Kidney epithelial cell (primary cell): ENCODE data around the gene ADRA2C. TPM values are rescaled to one million over a fixed set of nuclear protein-coding genes. Genes with fewer than 3 reads are reported as not detected.

Experiments
- DNase-seq: peaks from one replicate; pipeline ENCODE4 v3.0.0-alpha.2; 2010; ENCODE audit warnings: low read depth
- H3K27me3 ChIP-seq: 2 replicates; pipeline ENCODE4 v1.6.0; 2011; ENCODE audit warnings: low read length; ENCODE audit not compliant: control insufficient read depth, insufficient read depth
- H3K36me3 ChIP-seq: 2 replicates; pipeline ENCODE4 v1.5.1; 2011; ENCODE audit warnings: low read length; ENCODE audit not compliant: control insufficient read depth, insufficient read depth
- H3K4me3 ChIP-seq: 2 replicates; pipeline ENCODE4 v1.5.1; 2011; ENCODE audit warnings: low read depth, mild to moderate bottlenecking, control low read depth, low read length
- CTCF ChIP-seq: IDR thresholded peaks from 2 replicates; pipeline ENCODE4 v1.5.1; 2011; ENCODE audit warnings: mild to moderate bottlenecking, moderate library complexity, low read length, control low read depth, inconsistent platforms; ENCODE audit not compliant: insufficient read depth, poor library complexity, severe bottlenecking
- total RNA-seq: library from RNA; depleted of rRNA; stranded (reverse); fragments of >200 nt; gene quantifications from 2 replicates; pipeline ENCODE4 v1.2.3, GENCODE V29; 2015

ADRA2C gene
- total RNA-seq, 1 donor from 2014 or later: 1.0 TPM

DNA sequence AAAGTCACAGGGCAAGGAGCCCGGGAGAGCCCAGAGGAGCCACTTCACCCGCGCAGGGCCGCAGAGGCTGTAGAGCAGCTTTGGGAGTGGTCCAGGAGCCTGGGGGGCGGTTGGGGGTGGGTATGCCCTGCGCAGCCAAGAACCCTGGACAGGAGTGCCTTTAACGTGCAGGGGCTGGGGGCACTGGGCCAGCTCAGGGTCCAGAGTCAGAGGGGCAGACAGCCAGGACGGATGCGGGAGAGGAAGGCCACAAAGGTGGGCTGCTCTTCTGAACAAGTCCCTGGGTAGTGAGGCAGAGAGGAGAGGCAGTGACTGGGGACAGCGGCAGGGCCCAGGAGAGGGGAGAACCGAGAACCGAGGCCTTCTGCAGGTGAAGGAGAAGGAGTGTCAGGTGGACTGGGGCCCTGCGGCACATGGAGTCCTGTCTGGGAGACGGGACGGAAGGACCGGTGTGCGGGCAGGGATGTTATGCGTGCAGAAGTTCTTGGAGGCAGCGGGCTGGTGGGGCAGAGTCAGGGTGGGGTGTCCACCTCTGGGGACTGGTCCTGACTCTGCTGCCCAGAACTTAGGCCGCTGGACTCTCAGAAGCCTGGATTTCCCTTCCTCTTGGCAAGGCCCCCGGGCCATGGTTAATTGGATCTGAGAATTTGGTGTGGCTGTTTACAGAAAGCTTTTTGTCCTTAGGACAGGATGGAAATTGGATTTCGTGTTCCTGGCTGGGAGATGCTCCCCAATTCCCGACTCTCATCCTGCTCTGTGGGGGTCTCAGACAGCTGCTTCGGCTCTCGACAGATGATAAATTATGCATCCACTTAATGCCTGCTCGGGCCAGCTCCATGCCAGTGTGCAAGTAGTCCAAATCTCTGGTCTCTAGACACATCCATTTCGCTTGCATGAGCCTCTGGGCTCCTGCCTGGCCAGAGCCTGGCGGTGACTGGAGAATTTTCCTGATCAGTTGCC lies 31.9 kb downstream of the ADRA2C start:
- H3K27me3 ChIP-seq: peaks cover 6% of the 10 kb centered on the region
- no peak for DNase-seq
- H3K36me3 ChIP-seq: no peaks in the 10 kb centered on the region
- TF ChIP-seq CTCF: no peak
- no peak overlapping the region for H3K4me3 ChIP-seq

DNA sequence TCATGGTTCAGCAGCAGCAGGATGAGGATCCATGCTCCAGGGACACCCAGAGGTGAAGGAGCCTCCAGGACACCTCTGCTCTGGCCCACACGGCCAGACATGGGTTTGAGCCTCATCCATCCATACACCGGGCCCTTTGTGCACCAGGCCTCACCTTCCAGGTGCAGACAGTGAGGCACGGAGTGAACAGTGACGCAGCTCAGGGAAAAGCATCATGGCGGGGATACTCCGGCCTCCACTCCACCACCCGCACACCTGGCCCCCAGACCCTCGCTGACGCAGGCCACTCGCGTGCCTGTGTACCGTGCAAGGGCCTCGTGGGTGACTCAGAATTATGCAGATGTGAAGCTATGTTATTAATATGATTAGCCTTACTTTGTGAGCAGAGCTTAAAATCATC lies 33.3 kb downstream of the ADRA2C start:
- TF ChIP-seq CTCF: no peak
- Histone ChIP-seq H3K4me3 (no peak overlapping the region), H3K27me3 (peaks cover 6% of the 10 kb centered on the region), H3K36me3 (no peaks in the 10 kb centered on the region)
- DNase-seq: no peak

GRCh38 chr4:3800351-3800750 lies 34.2 kb downstream of the ADRA2C start:
- Histone ChIP-seq H3K4me3 (no peak overlapping the region), H3K27me3 (peaks cover 6% of the 10 kb centered on the region), H3K36me3 (no peaks in the 10 kb centered on the region)
- no peak for TF ChIP-seq CTCF
- no peak for DNase-seq

- Histone ChIP-seq H3K4me3 (no peak overlapping the region), H3K27me3 (peaks cover 6% of the 10 kb centered on the region), H3K36me3 (no peaks in the 10 kb centered on the region)
- no peak for DNase-seq
- TF ChIP-seq CTCF: no peak
Observed at GRCh38 chr4:3801521-3801920, 35.3 kb downstream of the ADRA2C start.

DNA sequence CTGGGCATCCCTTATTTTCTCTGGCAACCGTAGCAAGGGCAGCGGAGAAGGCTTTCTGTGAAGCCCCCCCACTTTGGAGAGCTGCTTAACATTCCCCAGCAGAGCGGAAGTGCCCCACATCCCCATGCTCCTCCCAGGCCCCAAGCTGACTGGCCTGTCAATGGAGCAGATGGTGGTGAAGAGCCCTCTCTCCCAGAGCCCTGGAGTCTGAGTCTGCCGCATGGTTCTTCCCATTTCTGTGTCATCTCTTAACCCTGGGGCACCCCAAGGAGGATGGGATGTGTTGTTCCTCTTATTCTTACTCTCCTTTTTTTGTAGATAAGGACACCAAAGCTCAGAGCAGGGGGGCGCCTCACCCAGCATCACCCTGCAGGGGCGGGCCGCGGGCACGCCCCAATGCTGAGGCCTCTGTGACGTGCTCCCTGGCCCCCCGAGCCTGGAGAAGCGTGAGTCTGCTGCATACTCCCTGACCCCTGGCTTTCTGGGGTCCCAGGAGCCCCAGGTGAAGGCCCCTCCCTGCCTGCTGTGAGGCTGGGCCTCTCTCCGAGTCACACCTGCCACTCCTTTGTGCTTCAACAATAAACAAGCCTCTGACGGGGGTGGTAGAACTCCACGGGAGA lies 35.9 kb downstream of the ADRA2C start:
- H3K36me3 ChIP-seq: no peaks in the 10 kb centered on the region
- no peak for TF ChIP-seq CTCF
- H3K27me3 ChIP-seq: peaks cover 6% of the 10 kb centered on the region

More for the DNA sequence above, 35.9 kb downstream of the ADRA2C start:
- H3K4me3 ChIP-seq: no peak overlapping the region
- no peak for DNase-seq
